ENCODE results near the gene LRP8.

LRP8 gene

DNA sequence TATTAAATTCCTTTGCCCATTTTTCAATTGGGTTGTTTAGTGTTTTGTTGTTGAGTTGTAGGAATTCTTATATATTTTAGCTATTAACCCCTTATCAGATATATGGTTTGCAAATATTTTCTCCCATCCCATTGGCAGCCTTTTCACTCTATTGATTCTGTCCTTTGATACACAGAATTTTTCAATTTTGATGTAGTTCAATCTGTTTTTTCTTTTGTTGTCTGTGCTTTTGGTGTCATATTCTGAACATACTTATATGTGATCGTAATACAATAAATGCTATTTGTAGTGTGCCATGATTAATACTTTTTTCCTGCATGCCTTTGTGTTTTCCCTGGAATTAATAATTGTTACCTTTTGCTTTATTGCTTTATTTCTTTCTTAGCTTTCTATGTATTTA lies 7.8 kb upstream of the LRP8 start:
- Histone ChIP-seq H2BK12ac (ENCODE audit: low read length) (no peak overlapping the region), H3K9ac (ENCODE audit: low read depth, low read length, poor library complexity) (no peak overlapping the region), H3K36me3 (replicated peaks in 1 of 2; ENCODE audit: control insufficient read depth in 2 of 2, insufficient read depth in 2 of 2, low read length in 2 of 2) (no peaks in the 10 kb centered on the region), H3K4me3 (ENCODE audit: low read length in 2 of 2) (no peak overlapping the region), H2BK15ac (ENCODE audit: low read length) (no peak overlapping the region), H2AK5ac (ENCODE audit: low read depth, low read length) (no peak overlapping the region), H3K79me1 (ENCODE audit: low read depth, low read length) (no peaks in the 10 kb centered on the region), H3K18ac (ENCODE audit: low read length) (no peak overlapping the region), H2BK5ac (ENCODE audit: low read length) (no peak overlapping the region), H2AFZ (ENCODE audit: low read length) (no peak overlapping the region), H4K8ac (ENCODE audit: low read depth, low read length) (no peak overlapping the region), H3K4me1 (ENCODE audit: control insufficient read depth in 2 of 2, insufficient read depth in 1 of 2, low read depth in 1 of 2, low read length in 2 of 2) (no peaks in the 10 kb centered on the region), H3K14ac (ENCODE audit: low read length) (no peak overlapping the region), H2BK120ac (ENCODE audit: low read depth, low read length) (no peak overlapping the region), H3K9me3 (replicated peaks in 1 of 2; ENCODE audit: control insufficient read depth in 2 of 2, insufficient read depth in 1 of 2, low read depth in 1 of 2, low read length in 2 of 2) (no peaks in the 10 kb centered on the region), H3K27ac (replicated peaks; ENCODE audit: low read length) (no peak overlapping the region), H3K23ac (ENCODE audit: low read depth, low read length, poor library complexity) (no peak overlapping the region), H3K27me3 (ENCODE audit: control insufficient read depth in 3 of 3, insufficient read depth in 3 of 3, low read depth in 1 of 3, low read length in 3 of 3) (peaks cover 0 to 5% (median 0%) of the 10 kb centered on the region in 3 experiments), H3K4me2 (ENCODE audit: insufficient read depth, low read length, poor library complexity, severe bottlenecking) (no peak overlapping the region), H4K91ac (ENCODE audit: low read depth, low read length, poor library complexity) (no peak overlapping the region), H3K4ac (ENCODE audit: low read length) (no peak overlapping the region)
- DNase-seq (ENCODE audit: low spot score) = no peak
- WGBS, 2 donors (ENCODE audit: extremely low coverage in 2 of 2, insufficient read length in 2 of 2, insufficient replicate concordance in 1 of 2) = no CpG with 5 or more reads among the region's 1 CpG

- Histone ChIP-seq H2AFZ (ENCODE audit: low read length) (no peak overlapping the region), H3K18ac (ENCODE audit: low read length) (no peak overlapping the region), H2BK15ac (ENCODE audit: low read length) (no peak overlapping the region), H2AK5ac (ENCODE audit: low read depth, low read length) (no peak overlapping the region), H3K14ac (ENCODE audit: low read length) (no peak overlapping the region), H3K27ac (replicated peaks; ENCODE audit: low read length) (no peak overlapping the region), H3K27me3 (ENCODE audit: control insufficient read depth in 3 of 3, insufficient read depth in 3 of 3, low read depth in 1 of 3, low read length in 3 of 3) (peaks cover 0 to 6% (median 0%) of the 10 kb centered on the region in 3 experiments), H3K79me1 (ENCODE audit: low read depth, low read length) (no peaks in the 10 kb centered on the region), H2BK5ac (ENCODE audit: low read length) (no peak overlapping the region), H3K23ac (ENCODE audit: low read depth, low read length, poor library complexity) (no peak overlapping the region), H3K4ac (ENCODE audit: low read length) (no peak overlapping the region), H4K8ac (ENCODE audit: low read depth, low read length) (no peak overlapping the region), H3K4me3 (ENCODE audit: low read length in 2 of 2) (no peak overlapping the region), H2BK12ac (ENCODE audit: low read length) (no peak overlapping the region), H3K4me2 (ENCODE audit: insufficient read depth, low read length, poor library complexity, severe bottlenecking) (no peak overlapping the region), H3K9ac (ENCODE audit: low read depth, low read length, poor library complexity) (no peak overlapping the region), H3K9me3 (replicated peaks in 1 of 2; ENCODE audit: control insufficient read depth in 2 of 2, insufficient read depth in 1 of 2, low read depth in 1 of 2, low read length in 2 of 2) (no peaks in the 10 kb centered on the region), H2BK120ac (ENCODE audit: low read depth, low read length) (no peak overlapping the region), H4K91ac (ENCODE audit: low read depth, low read length, poor library complexity) (no peak overlapping the region), H3K36me3 (replicated peaks in 1 of 2; ENCODE audit: control insufficient read depth in 2 of 2, insufficient read depth in 2 of 2, low read length in 2 of 2) (no peaks in the 10 kb centered on the region), H3K4me1 (ENCODE audit: control insufficient read depth in 2 of 2, insufficient read depth in 1 of 2, low read depth in 1 of 2, low read length in 2 of 2) (no peaks in the 10 kb centered on the region)
- no peak for DNase-seq (ENCODE audit: low spot score)
- WGBS, 2 donors (ENCODE audit: extremely low coverage in 2 of 2, insufficient read length in 2 of 2, insufficient replicate concordance in 1 of 2) = no CpG with 5 or more reads among the region's 9 CpGs
These were observed 6.9 kb upstream of the LRP8 start for GRCh38 chr1:53334781-53335180.

DNA sequence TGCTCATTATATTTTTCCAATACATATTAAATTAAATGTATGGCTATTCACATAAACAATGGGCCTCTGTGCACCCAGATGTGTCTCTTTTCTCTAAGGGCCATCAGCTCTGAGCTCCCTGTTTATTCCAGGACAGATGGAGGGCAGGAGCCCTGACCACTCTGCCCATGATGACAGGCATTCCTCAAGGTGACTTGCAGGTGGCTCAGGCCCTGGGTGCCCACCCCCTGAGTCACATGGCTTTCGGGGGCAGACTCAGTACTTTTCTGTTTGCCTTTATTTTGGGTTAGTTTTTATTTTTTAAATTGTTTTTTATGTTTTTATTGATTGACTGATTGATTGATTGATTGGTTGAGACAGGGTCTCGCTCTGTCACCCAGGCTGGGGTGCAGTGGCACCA lies 6.4 kb upstream of the LRP8 start:
- no peak overlapping the region for H2BK12ac ChIP-seq (ENCODE audit: low read length)
- no peak overlapping the region for H4K8ac ChIP-seq (ENCODE audit: low read depth, low read length)
- no peak for DNase-seq (ENCODE audit: low spot score)
- H4K91ac ChIP-seq (ENCODE audit: low read depth, low read length, poor library complexity) = no peak overlapping the region
- H3K79me1 ChIP-seq (ENCODE audit: low read depth, low read length) = no peaks in the 10 kb centered on the region
- H3K4me1 ChIP-seq (ENCODE audit: control insufficient read depth in 2 of 2, insufficient read depth in 1 of 2, low read depth in 1 of 2, low read length in 2 of 2) = no peaks in the 10 kb centered on the region
- no peak overlapping the region for H3K4ac ChIP-seq (ENCODE audit: low read length)
- H3K18ac ChIP-seq (ENCODE audit: low read length) = no peak overlapping the region
- no peak overlapping the region for H3K23ac ChIP-seq (ENCODE audit: low read depth, low read length, poor library complexity)
- no peak overlapping the region for H3K27ac ChIP-seq (replicated peaks; ENCODE audit: low read length)
- H2BK15ac ChIP-seq (ENCODE audit: low read length) = no peak overlapping the region
- no peak overlapping the region for H3K4me3 ChIP-seq (ENCODE audit: low read length in 2 of 2)
- peaks cover 0 to 11% (median 0%) of the 10 kb centered on the region in 3 experiments for H3K27me3 ChIP-seq (ENCODE audit: control insufficient read depth in 3 of 3, insufficient read depth in 3 of 3, low read depth in 1 of 3, low read length in 3 of 3)
- WGBS, 2 donors (ENCODE audit: extremely low coverage in 2 of 2, insufficient read length in 2 of 2, insufficient replicate concordance in 1 of 2) = no CpG with 5 or more reads among the region's 2 CpGs
- H3K9me3 ChIP-seq (replicated peaks in 1 of 2; ENCODE audit: control insufficient read depth in 2 of 2, insufficient read depth in 1 of 2, low read depth in 1 of 2, low read length in 2 of 2) = no peaks in the 10 kb centered on the region
- no peak overlapping the region for H3K9ac ChIP-seq (ENCODE audit: low read depth, low read length, poor library complexity)
- no peak overlapping the region for H2BK5ac ChIP-seq (ENCODE audit: low read length)
- H2AFZ ChIP-seq (ENCODE audit: low read length) = no peak overlapping the region
- no peak overlapping the region for H3K14ac ChIP-seq (ENCODE audit: low read length)
- no peak overlapping the region for H3K4me2 ChIP-seq (ENCODE audit: insufficient read depth, low read length, poor library complexity, severe bottlenecking)
- no peaks in the 10 kb centered on the region for H3K36me3 ChIP-seq (replicated peaks in 1 of 2; ENCODE audit: control insufficient read depth in 2 of 2, insufficient read depth in 2 of 2, low read length in 2 of 2)
- no peak overlapping the region for H2BK120ac ChIP-seq (ENCODE audit: low read depth, low read length)
- H2AK5ac ChIP-seq (ENCODE audit: low read depth, low read length) = no peak overlapping the region

DNA sequence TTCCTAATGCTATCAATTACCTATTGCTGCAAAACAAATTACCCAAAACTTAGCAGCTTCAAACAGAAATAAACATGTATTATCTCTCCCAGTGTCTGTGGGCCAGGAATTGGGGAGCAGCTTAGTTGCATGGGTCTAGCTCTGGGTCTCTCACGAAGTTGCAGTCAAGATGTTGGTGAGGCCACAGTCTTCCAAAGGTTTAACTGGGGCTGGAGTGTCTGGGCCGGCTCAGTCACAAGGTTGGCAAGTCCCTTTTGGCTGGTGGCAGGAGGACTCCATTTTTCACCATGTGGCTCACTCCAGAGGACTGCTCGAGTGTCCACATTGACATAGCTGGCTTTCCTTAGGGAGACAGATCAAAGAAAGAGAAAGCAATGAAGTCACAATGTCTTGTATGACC lies 5.0 kb upstream of the LRP8 start:
- WGBS, 2 donors (ENCODE audit: extremely low coverage in 2 of 2, insufficient read length in 2 of 2, insufficient replicate concordance in 1 of 2) = no CpG with 5 or more reads among the region's 3 CpGs
- H2BK12ac ChIP-seq (ENCODE audit: low read length) = no peak overlapping the region
- no peaks in the 10 kb centered on the region for H3K79me1 ChIP-seq (ENCODE audit: low read depth, low read length)
- peaks cover 0 to 15% (median 0%) of the 10 kb centered on the region in 3 experiments for H3K27me3 ChIP-seq (ENCODE audit: control insufficient read depth in 3 of 3, insufficient read depth in 3 of 3, low read depth in 1 of 3, low read length in 3 of 3)
- H3K9ac ChIP-seq (ENCODE audit: low read depth, low read length, poor library complexity) = no peak overlapping the region
- H3K18ac ChIP-seq (ENCODE audit: low read length) = no peak overlapping the region
- H4K8ac ChIP-seq (ENCODE audit: low read depth, low read length) = no peak overlapping the region
- no peak overlapping the region for H2AK5ac ChIP-seq (ENCODE audit: low read depth, low read length)
- no peak overlapping the region for H3K4me3 ChIP-seq (ENCODE audit: low read length in 2 of 2)
- H3K27ac ChIP-seq (replicated peaks; ENCODE audit: low read length) = no peak overlapping the region
- H3K4me1 ChIP-seq (ENCODE audit: control insufficient read depth in 2 of 2, insufficient read depth in 1 of 2, low read depth in 1 of 2, low read length in 2 of 2) = peaks cover 5 to 7% of the 10 kb centered on the region in 2 donors
- no peak overlapping the region for H2BK120ac ChIP-seq (ENCODE audit: low read depth, low read length)
- no peak overlapping the region for H3K4me2 ChIP-seq (ENCODE audit: insufficient read depth, low read length, poor library complexity, severe bottlenecking)
- no peak overlapping the region for H2AFZ ChIP-seq (ENCODE audit: low read length)
- no peaks in the 10 kb centered on the region for H3K36me3 ChIP-seq (replicated peaks in 1 of 2; ENCODE audit: control insufficient read depth in 2 of 2, insufficient read depth in 2 of 2, low read length in 2 of 2)
- peak overlapping the region; percentile 73 for H3K14ac ChIP-seq (ENCODE audit: low read length)
- no peak overlapping the region for H4K91ac ChIP-seq (ENCODE audit: low read depth, low read length, poor library complexity)
- no peaks in the 10 kb centered on the region for H3K9me3 ChIP-seq (replicated peaks in 1 of 2; ENCODE audit: control insufficient read depth in 2 of 2, insufficient read depth in 1 of 2, low read depth in 1 of 2, low read length in 2 of 2)
- no peak overlapping the region for H3K4ac ChIP-seq (ENCODE audit: low read length)
- H2BK5ac ChIP-seq (ENCODE audit: low read length) = no peak overlapping the region
- DNase-seq (ENCODE audit: low spot score) = no peak
- no peak overlapping the region for H2BK15ac ChIP-seq (ENCODE audit: low read length)
- no peak overlapping the region for H3K23ac ChIP-seq (ENCODE audit: low read depth, low read length, poor library complexity)

All from neuronal stem cell (in vitro differentiated cells).